SK-N-MC (cell line): Measurements from ENCODE around the gene DCUN1D2.

Source experiments
- EZH2 ChIP-seq: fragments of 200-600 bp; sonication (generic); IDR thresholded peaks from one replicate; pipeline ENCODE4 v1.6.1; 2017; ENCODE audit warnings: antibody characterized with exemption
- FOXP2 ChIP-seq: optimal IDR thresholded peaks from 2 replicates; pipeline ENCODE3; 2011; ENCODE audit warnings: mild to moderate bottlenecking, moderate library complexity; ENCODE audit not compliant: insufficient read depth; ENCODE audit errors: extremely low read length, control extremely low read depth
- POLR2AphosphoS5 ChIP-seq: IDR thresholded peaks from 2 replicates; pipeline ENCODE4 v1.6.1; 2012; ENCODE audit warnings: mild to moderate bottlenecking, low read depth, low read length, borderline replicate concordance

DNA sequence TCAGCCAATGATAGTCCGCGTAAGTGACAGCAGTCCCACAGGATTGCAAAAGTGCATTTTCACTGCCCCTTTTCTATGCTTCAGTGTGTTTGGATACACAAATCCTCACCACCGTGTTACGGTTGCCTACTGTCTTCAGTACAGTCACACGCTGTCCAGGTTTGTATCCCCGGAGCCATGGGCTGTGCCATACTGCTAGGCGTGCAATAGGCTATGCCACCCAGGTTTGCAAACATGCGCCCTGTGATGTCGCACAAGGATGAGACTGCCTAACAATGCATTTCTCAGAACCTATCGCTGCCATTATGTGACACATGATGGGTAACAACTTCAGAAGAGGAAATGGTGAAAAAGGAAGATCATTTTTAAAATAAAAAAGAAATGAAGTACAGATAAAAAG is 20.4 kb downstream of the DCUN1D2 start:
- TF ChIP-seq EZH2 (no peak), POLR2AphosphoS5 (no peak), FOXP2 (no peak)
